Measurements from ENCODE around the gene MAPT.
"Not testable (repeated sequence)": the region's sequence is repeated elsewhere in the genome, so short reads cannot be mapped to it uniquely, and the experiment has no call there.

MAPT gene

DNA sequence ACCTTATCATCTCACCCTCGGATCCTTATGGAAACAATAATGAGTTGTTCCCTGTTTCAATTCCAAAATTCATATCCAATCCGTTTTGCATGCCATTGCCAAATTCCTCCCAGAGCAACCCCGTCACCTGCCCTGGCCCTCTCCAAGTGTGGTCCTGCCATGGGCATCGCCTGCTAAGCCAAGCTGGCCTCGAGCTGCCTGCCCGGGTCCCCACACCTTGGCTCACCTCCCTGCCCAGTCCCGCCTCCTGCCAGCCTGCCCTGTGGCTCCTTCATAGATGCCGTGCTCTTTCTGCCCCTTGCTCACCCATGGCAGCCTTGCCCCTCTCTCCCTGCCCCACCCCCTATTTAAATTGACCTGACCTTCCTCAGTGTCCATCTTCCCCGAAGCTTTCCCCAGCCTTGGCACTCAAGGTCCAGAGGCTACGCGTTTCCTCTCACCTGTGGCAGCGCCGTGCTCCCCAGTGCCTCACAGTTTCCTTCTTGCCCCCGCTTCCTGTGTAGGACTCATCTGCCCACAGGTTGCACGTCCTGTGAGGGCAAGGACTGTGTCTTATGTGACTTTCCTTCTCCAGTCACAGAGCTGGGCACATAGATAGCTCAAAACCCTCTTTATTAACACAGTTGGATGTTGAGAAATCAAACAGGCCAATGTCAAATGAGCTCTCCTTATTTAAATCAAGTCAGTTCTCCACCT, 12.7 kb downstream of the MAPT start:
- no peak overlapping the region for H3K9ac ChIP-seq (ENCODE audit: low read length in 5 of 5)
- no peak overlapping the region for H3K4me3 ChIP-seq (ENCODE audit: low read depth in 1 of 5, low read length in 5 of 5)
- H3K27ac ChIP-seq (ENCODE audit: low read depth, low read length) = no peak overlapping the region
- peaks cover 6 to 26% (median 25%) of the 10 kb centered on the region in 5 donors for H3K4me1 ChIP-seq (ENCODE audit: control insufficient read depth in 5 of 5, insufficient read depth in 5 of 5, low read length in 5 of 5)
- peaks cover 0 to 4% (median 0%) of the 10 kb centered on the region in 5 donors for H3K27me3 ChIP-seq (ENCODE audit: control insufficient read depth in 5 of 5, insufficient read depth in 4 of 5, low read length in 5 of 5)
- H3K9me3 ChIP-seq (ENCODE audit: control insufficient read depth in 5 of 5, low read length in 5 of 5) = peaks cover 0 to under 1% (median 0%) of the 10 kb centered on the region in 5 donors
- no peaks in the 10 kb centered on the region for H3K36me3 ChIP-seq (ENCODE audit: control insufficient read depth in 5 of 5, insufficient read depth in 5 of 5, low read length in 5 of 5)

GRCh38 chr17:45907750-45908395, 13.5 kb downstream of the MAPT start:
- Histone ChIP-seq H3K27me3 (ENCODE audit: control insufficient read depth in 5 of 5, insufficient read depth in 4 of 5, low read length in 5 of 5) (peaks cover 0 to 4% (median 0%) of the 10 kb centered on the region in 5 donors), H3K4me1 (ENCODE audit: control insufficient read depth in 5 of 5, insufficient read depth in 5 of 5, low read length in 5 of 5) (peaks cover 5 to 22% (median 20%) of the 10 kb centered on the region in 5 donors), H3K9ac (ENCODE audit: low read length in 5 of 5) (no peak overlapping the region), H3K27ac (ENCODE audit: low read depth, low read length) (no peak overlapping the region), H3K4me3 (ENCODE audit: low read depth in 1 of 5, low read length in 5 of 5) (no peak overlapping the region), H3K9me3 (ENCODE audit: control insufficient read depth in 5 of 5, low read length in 5 of 5) (peaks cover 2 to 8% (median 5%) of the 10 kb centered on the region in 5 donors), H3K36me3 (ENCODE audit: control insufficient read depth in 5 of 5, insufficient read depth in 5 of 5, low read length in 5 of 5) (no peaks in the 10 kb centered on the region)

- Histone ChIP-seq H3K36me3 (ENCODE audit: control insufficient read depth in 5 of 5, insufficient read depth in 5 of 5, low read length in 5 of 5) (no peaks in the 10 kb centered on the region), H3K27ac (ENCODE audit: low read depth, low read length) (no peak overlapping the region), H3K9me3 (ENCODE audit: control insufficient read depth in 5 of 5, low read length in 5 of 5) (peaks cover 2 to 8% (median 5%) of the 10 kb centered on the region in 5 donors), H3K4me3 (ENCODE audit: low read depth in 1 of 5, low read length in 5 of 5) (no peak overlapping the region), H3K9ac (ENCODE audit: low read length in 5 of 5) (no peak overlapping the region), H3K4me1 (ENCODE audit: control insufficient read depth in 5 of 5, insufficient read depth in 5 of 5, low read length in 5 of 5) (peaks cover 2 to 18% (median 15%) of the 10 kb centered on the region in 5 donors), H3K27me3 (ENCODE audit: control insufficient read depth in 5 of 5, insufficient read depth in 4 of 5, low read length in 5 of 5) (peaks cover 0 to 4% (median 0%) of the 10 kb centered on the region in 5 donors)
Observed at GRCh38 chr17:45908460-45908859, 14.1 kb downstream of the MAPT start.

DNA sequence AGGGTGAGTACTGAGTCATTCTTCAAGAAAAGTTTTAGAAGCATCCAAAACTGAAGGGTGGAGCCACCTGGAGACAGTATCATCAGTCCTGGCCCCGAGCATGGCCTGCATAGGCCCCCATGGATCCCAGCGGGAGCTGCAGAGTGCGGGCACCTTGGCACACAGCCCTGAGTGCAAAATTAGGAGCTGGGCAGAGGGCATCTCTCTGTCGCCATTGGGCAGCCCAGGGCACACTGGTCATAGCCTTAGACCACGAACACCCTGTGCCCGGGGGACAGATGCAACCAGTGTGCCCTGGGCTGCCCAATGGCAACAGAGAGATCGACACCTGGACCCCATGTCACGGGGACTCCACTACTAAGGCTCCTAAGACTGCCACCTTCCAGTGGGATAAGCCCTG, 14.6 kb downstream of the MAPT start:
- no peak overlapping the region for H3K9ac ChIP-seq (ENCODE audit: low read length in 5 of 5)
- H3K9me3 ChIP-seq (ENCODE audit: control insufficient read depth in 5 of 5, low read length in 5 of 5) = peaks cover 2 to 8% (median 5%) of the 10 kb centered on the region in 5 donors
- peaks cover 2 to 18% (median 15%) of the 10 kb centered on the region in 5 donors for H3K4me1 ChIP-seq (ENCODE audit: control insufficient read depth in 5 of 5, insufficient read depth in 5 of 5, low read length in 5 of 5)
- H3K27me3 ChIP-seq (ENCODE audit: control insufficient read depth in 5 of 5, insufficient read depth in 4 of 5, low read length in 5 of 5) = peaks cover 0 to 4% (median 0%) of the 10 kb centered on the region in 5 donors
- H3K4me3 ChIP-seq (ENCODE audit: low read depth in 1 of 5, low read length in 5 of 5) = no peak overlapping the region
- H3K36me3 ChIP-seq (ENCODE audit: control insufficient read depth in 5 of 5, insufficient read depth in 5 of 5, low read length in 5 of 5) = no peaks in the 10 kb centered on the region
- H3K27ac ChIP-seq (ENCODE audit: low read depth, low read length) = no peak overlapping the region

DNA sequence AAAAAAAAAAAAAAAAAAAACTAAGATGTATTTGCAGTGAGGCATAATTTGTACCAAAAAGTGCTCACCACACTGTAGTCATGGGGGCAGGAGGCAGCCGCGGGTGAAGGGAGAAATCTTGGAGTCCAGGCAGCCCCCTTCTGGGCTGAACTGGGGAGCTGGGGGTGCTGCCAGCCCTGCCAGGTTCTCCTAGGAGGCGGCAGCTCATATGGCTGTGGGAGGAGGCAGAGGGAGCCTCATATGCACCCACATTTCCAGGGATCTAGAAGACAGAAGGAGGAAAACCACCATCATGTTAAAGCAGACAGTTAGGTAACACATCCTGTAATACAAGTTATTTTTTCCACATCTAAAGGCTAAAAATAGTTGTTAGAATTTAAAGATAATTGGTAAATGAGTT, 16.3 kb downstream of the MAPT start:
- H3K36me3 ChIP-seq (ENCODE audit: control insufficient read depth in 5 of 5, insufficient read depth in 5 of 5, low read length in 5 of 5) = no peaks in the 10 kb centered on the region
- H3K27ac ChIP-seq (ENCODE audit: low read depth, low read length) = no peak overlapping the region
- H3K9ac ChIP-seq (ENCODE audit: low read length in 5 of 5) = no peak overlapping the region
- peaks cover 0 to 4% (median 0%) of the 10 kb centered on the region in 5 donors for H3K27me3 ChIP-seq (ENCODE audit: control insufficient read depth in 5 of 5, insufficient read depth in 4 of 5, low read length in 5 of 5)
- peaks cover 2 to 12% (median 10%) of the 10 kb centered on the region in 5 donors for H3K4me1 ChIP-seq (ENCODE audit: control insufficient read depth in 5 of 5, insufficient read depth in 5 of 5, low read length in 5 of 5)
- H3K9me3 ChIP-seq (ENCODE audit: control insufficient read depth in 5 of 5, low read length in 5 of 5) = peaks cover 2 to 8% (median 5%) of the 10 kb centered on the region in 5 donors
- no peak overlapping the region for H3K4me3 ChIP-seq (ENCODE audit: low read depth in 1 of 5, low read length in 5 of 5)

GRCh38 chr17:45912319-45912718, 18.0 kb downstream of the MAPT start:
- Histone ChIP-seq H3K27ac (ENCODE audit: low read depth, low read length) (no peak overlapping the region), H3K4me3 (ENCODE audit: low read depth in 1 of 5, low read length in 5 of 5) (no peak overlapping the region), H3K9me3 (ENCODE audit: control insufficient read depth in 5 of 5, low read length in 5 of 5) (peaks cover 2 to 8% (median 5%) of the 10 kb centered on the region in 5 donors), H3K4me1 (ENCODE audit: control insufficient read depth in 5 of 5, insufficient read depth in 5 of 5, low read length in 5 of 5) (peaks cover 0 to 3% (median 0%) of the 10 kb centered on the region in 5 donors), H3K9ac (ENCODE audit: low read length in 5 of 5) (no peak overlapping the region), H3K36me3 (ENCODE audit: control insufficient read depth in 5 of 5, insufficient read depth in 5 of 5, low read length in 5 of 5) (no peaks in the 10 kb centered on the region), H3K27me3 (ENCODE audit: control insufficient read depth in 5 of 5, insufficient read depth in 4 of 5, low read length in 5 of 5) (peaks cover 0 to 4% (median 0%) of the 10 kb centered on the region in 5 donors)

- H3K36me3 ChIP-seq (ENCODE audit: control insufficient read depth in 5 of 5, insufficient read depth in 5 of 5, low read length in 5 of 5); H3K9ac ChIP-seq (ENCODE audit: low read length in 5 of 5); H3K9me3 ChIP-seq (ENCODE audit: control insufficient read depth in 5 of 5, low read length in 5 of 5); H3K27ac ChIP-seq (ENCODE audit: low read depth, low read length); H3K27me3 ChIP-seq (ENCODE audit: control insufficient read depth in 5 of 5, insufficient read depth in 4 of 5, low read length in 5 of 5); H3K4me3 ChIP-seq (ENCODE audit: low read depth in 1 of 5, low read length in 5 of 5); H3K4me1 ChIP-seq (ENCODE audit: control insufficient read depth in 5 of 5, insufficient read depth in 5 of 5, low read length in 5 of 5): not testable (repeated sequence)
Observed at GRCh38 chr17:45913030-45913429, 18.7 kb downstream of the MAPT start.

- H3K27me3 ChIP-seq (ENCODE audit: control insufficient read depth in 5 of 5, insufficient read depth in 4 of 5, low read length in 5 of 5) = peaks cover 0 to 4% (median 0%) of the 10 kb centered on the region in 5 donors
- H3K9me3 ChIP-seq (ENCODE audit: control insufficient read depth in 5 of 5, low read length in 5 of 5) = peaks cover 2 to 8% (median 5%) of the 10 kb centered on the region in 5 donors
- H3K4me3 ChIP-seq (ENCODE audit: low read depth in 1 of 5, low read length in 5 of 5) = no peak overlapping the region
- H3K36me3 ChIP-seq (ENCODE audit: control insufficient read depth in 5 of 5, insufficient read depth in 5 of 5, low read length in 5 of 5) = no peaks in the 10 kb centered on the region
- H3K4me1 ChIP-seq (ENCODE audit: control insufficient read depth in 5 of 5, insufficient read depth in 5 of 5, low read length in 5 of 5) = peaks cover 0 to 3% (median 0%) of the 10 kb centered on the region in 5 donors
- H3K9ac ChIP-seq (ENCODE audit: low read length in 5 of 5) = no peak overlapping the region
- no peak overlapping the region for H3K27ac ChIP-seq (ENCODE audit: low read depth, low read length)
Observed at GRCh38 chr17:45914047-45914717, 19.8 kb downstream of the MAPT start.

DNA sequence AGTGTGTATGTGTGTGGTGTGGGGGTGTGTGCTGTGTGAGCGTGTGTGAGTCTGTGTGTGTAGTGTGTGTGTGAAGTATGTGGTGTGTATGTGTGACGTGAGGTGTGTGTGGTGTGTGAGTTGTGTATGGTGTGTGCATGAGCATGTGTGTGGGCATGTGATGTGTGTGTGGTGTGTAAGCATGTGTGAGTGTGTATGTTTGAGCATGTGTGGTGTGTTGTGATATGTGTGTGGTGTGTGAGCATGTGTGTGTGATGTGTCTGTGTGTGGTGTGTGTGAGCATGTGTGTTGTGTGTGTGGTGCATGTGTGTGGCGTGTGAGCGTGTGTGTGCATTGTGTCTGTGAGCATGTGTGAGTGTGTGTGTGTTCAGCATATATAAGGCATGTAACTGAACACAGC, 20.9 kb downstream of the MAPT start:
- Histone ChIP-seq H3K27me3 (ENCODE audit: control insufficient read depth in 5 of 5, insufficient read depth in 4 of 5, low read length in 5 of 5) (peaks cover 0 to 4% (median 0%) of the 10 kb centered on the region in 5 donors), H3K9me3 (ENCODE audit: control insufficient read depth in 5 of 5, low read length in 5 of 5) (peaks cover 2 to 8% (median 5%) of the 10 kb centered on the region in 5 donors), H3K4me3 (ENCODE audit: low read depth in 1 of 5, low read length in 5 of 5) (no peak overlapping the region), H3K27ac (ENCODE audit: low read depth, low read length) (no peak overlapping the region), H3K36me3 (ENCODE audit: control insufficient read depth in 5 of 5, insufficient read depth in 5 of 5, low read length in 5 of 5) (no peaks in the 10 kb centered on the region), H3K4me1 (ENCODE audit: control insufficient read depth in 5 of 5, insufficient read depth in 5 of 5, low read length in 5 of 5) (peaks cover 0 to 3% (median 0%) of the 10 kb centered on the region in 5 donors), H3K9ac (ENCODE audit: low read length in 5 of 5) (no peak overlapping the region)

DNA sequence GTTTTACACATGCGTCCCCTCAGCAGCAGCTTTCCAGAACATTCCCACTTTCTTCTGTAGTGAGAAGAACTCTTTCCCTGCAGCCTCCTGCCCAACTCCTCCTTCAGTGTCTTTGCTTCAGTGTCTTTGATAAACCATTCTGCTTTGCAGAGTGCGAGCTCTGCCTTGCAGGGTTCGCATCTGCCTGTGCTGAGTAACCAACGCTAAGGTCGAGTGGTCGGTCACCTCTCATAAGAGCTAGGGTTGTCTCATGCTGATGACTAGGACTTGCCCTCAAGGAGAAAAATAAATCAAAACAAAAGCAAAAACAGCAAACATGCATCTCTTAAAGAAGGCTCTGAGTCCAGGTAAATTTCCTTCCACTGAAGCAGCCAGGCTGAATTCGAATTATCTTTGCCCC, 22.7 kb downstream of the MAPT start:
- Histone ChIP-seq H3K27me3 (ENCODE audit: control insufficient read depth in 5 of 5, insufficient read depth in 4 of 5, low read length in 5 of 5) (peaks cover 0 to 4% (median 0%) of the 10 kb centered on the region in 5 donors), H3K9me3 (ENCODE audit: control insufficient read depth in 5 of 5, low read length in 5 of 5) (peaks cover 2 to 8% (median 5%) of the 10 kb centered on the region in 5 donors), H3K4me1 (ENCODE audit: control insufficient read depth in 5 of 5, insufficient read depth in 5 of 5, low read length in 5 of 5) (peaks cover 0 to 3% (median 0%) of the 10 kb centered on the region in 5 donors), H3K4me3 (ENCODE audit: low read depth in 1 of 5, low read length in 5 of 5) (no peak overlapping the region), H3K9ac (ENCODE audit: low read length in 5 of 5) (no peak overlapping the region), H3K36me3 (ENCODE audit: control insufficient read depth in 5 of 5, insufficient read depth in 5 of 5, low read length in 5 of 5) (no peaks in the 10 kb centered on the region), H3K27ac (ENCODE audit: low read depth, low read length) (no peak overlapping the region)

Measured in subcutaneous abdominal adipose tissue (tissue), 5 donors.